ENCODE data around the gene ENDOD1.
"Not testable (repeated sequence)": the region's sequence is repeated elsewhere in the genome, so short reads cannot be mapped to it uniquely, and the experiment has no call there.

ENDOD1 gene

GRCh38 chr11:95104856-95105255 lies 15.2 kb downstream of the ENDOD1 start:
- DNase-seq, result no peak

GRCh38 chr11:95108159-95108611 lies 18.5 kb downstream of the ENDOD1 start:
- no peak for DNase-seq

- DNase-seq, result no peak
Observed at GRCh38 chr11:95108671-95109551, 19.3 kb downstream of the ENDOD1 start.

GRCh38 chr11:95111471-95111870 lies 21.8 kb downstream of the ENDOD1 start:
- not testable (repeated sequence) for DNase-seq

GRCh38 chr11:95111923-95112540 lies 22.4 kb downstream of the ENDOD1 start:
- DNase-seq, result no peak

- no peak for DNase-seq
Observed at GRCh38 chr11:95115597-95115996, 26.0 kb downstream of the ENDOD1 start.

- no peak for DNase-seq
Observed at GRCh38 chr11:95119361-95120060, 29.9 kb downstream of the ENDOD1 start.

- no peak for DNase-seq
Observed at GRCh38 chr11:95121698-95122097, 32.1 kb downstream of the ENDOD1 start.

- no peak for DNase-seq
Observed at GRCh38 chr11:95123556-95123955, 33.9 kb downstream of the ENDOD1 start.

GRCh38 chr11:95128602-95129001 lies 39.0 kb downstream of the ENDOD1 start:
- no peak for DNase-seq

GRCh38 chr11:95132956-95133355 lies 43.3 kb downstream of the ENDOD1 start:
- no peak for DNase-seq

GRCh38 chr11:95134491-95134890 lies 44.8 kb downstream of the ENDOD1 start:
- DNase-seq, result no peak

GRCh38 chr11:95135155-95135554 lies 45.5 kb downstream of the ENDOD1 start:
- DNase-seq, result no peak

GRCh38 chr11:95135880-95136279 lies 46.2 kb downstream of the ENDOD1 start:
- DNase-seq, result no peak

- not testable (repeated sequence) for DNase-seq
Observed at GRCh38 chr11:95136747-95137146, 47.1 kb downstream of the ENDOD1 start.

GRCh38 chr11:95137299-95137698 lies 47.7 kb downstream of the ENDOD1 start:
- DNase-seq, result no peak

GRCh38 chr11:95138448-95138847 lies 48.8 kb downstream of the ENDOD1 start:
- no peak for DNase-seq

- DNase-seq, result no peak
Observed at GRCh38 chr11:95140397-95141033, 50.9 kb downstream of the ENDOD1 start.

GRCh38 chr11:95142431-95142830 lies 52.8 kb downstream of the ENDOD1 start:
- DNase-seq, result no peak

- DNase-seq, result no peak
Observed at GRCh38 chr11:95143106-95143681, 53.5 kb downstream of the ENDOD1 start.

- DNase-seq, result no peak
Observed at GRCh38 chr11:95144313-95145235, 54.9 kb downstream of the ENDOD1 start.
